Liver (tissue), 3 donors: Measurements from ENCODE around the gene OR12D1.
"Not testable (repeated sequence)": the region's sequence is repeated elsewhere in the genome, so short reads cannot be mapped to it uniquely, and the experiment has no call there.

Experiments
- ATF3 ChIP-seq: IDR thresholded peaks from 2 replicates; pipeline ENCODE4 v1.6.1; 2016; ENCODE audit warnings: antibody characterized with exemption
- CTCF ChIP-seq: fragments of 150-350 bp; IDR thresholded peaks from 2 replicates; pipeline ENCODE4 v1.5.1; 2017; ENCODE audit warnings: improper control_type of control experiment, low read depth, low read length; ENCODE audit not compliant: missing input control
- TAF1 ChIP-seq: conservative IDR thresholded peaks from 2 replicates; pipeline ENCODE4 v1.6.1; 2016; ENCODE audit warnings: antibody characterized with exemption, mild to moderate bottlenecking
- YY1 ChIP-seq: IDR thresholded peaks from 2 replicates; pipeline ENCODE4 v1.6.1; 2016; ENCODE audit warnings: antibody characterized with exemption, mild to moderate bottlenecking
- donor health status: healthy.
- donor health status: healthy.

DNA sequence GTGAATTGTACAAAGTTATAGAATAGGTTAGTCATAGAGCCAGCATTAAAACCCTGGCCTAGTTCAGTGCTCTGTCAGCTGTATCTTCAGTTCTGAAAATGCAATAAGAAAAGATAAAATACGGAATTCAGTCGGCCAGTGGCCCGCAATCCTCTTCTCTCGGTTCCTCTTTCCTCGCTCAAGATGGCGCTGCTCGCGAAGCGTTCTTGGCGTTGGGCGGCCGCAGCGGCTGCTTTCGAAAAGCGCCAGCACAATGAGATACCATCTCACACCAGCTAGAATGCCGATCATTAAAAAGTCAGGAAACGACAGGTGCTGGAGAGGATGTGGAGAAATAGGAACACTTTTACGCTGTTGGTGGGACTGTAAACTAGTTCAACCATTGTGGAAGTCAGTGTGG is 22.0 kb downstream of the OR12D1 start:
- not testable (repeated sequence) for TF ChIP-seq CTCF, ATF3, TAF1, YY1
